Right atrium auricular region (tissue), 2 donors: Measurements from ENCODE around the gene SLC35B2. TPM values are rescaled to one million over a fixed set of nuclear protein-coding genes. Genes with fewer than 3 reads are reported as not detected.

Experiments
- DNase-seq: peaks from one replicate; pipeline ENCODE4 v3.0.0-alpha.2; 2019; ENCODE audit warnings: low spot score
- H3K27ac ChIP-seq, 2 donors: fragments of 200-600 bp; sonication (generic); 1 replicate in 1 of 2; 2 replicates in 1 of 2; pipeline ENCODE4 v1.5.1; 2016 to 2019
- H3K27me3 ChIP-seq, 2 donors: fragments of 200-600 bp; sonication (generic); one replicate each; pipeline versions ENCODE4 v1.5.1 to v1.6.0; 2017 to 2019
- H3K36me3 ChIP-seq: fragments of 200-600 bp; sonication (generic); one replicate; pipeline ENCODE4 v1.5.1; 2016
- H3K4me1 ChIP-seq, 2 donors: fragments of 200-600 bp; sonication (generic); one replicate each; pipeline versions ENCODE4 v1.5.1 to v1.6.0; 2017 to 2019
- H3K4me3 ChIP-seq, 2 donors: fragments of 200-600 bp; sonication (generic); 1 replicate in 1 of 2; 2 replicates in 1 of 2; pipeline ENCODE4 v1.5.1; 2017 to 2019; ENCODE audit warnings: mild to moderate bottlenecking in 1 of 2, moderate library complexity in 1 of 2
- H3K9me3 ChIP-seq, 2 donors: fragments of 200-600 bp; sonication (generic); one replicate each; pipeline ENCODE4 v1.5.1; 2019
- CTCF ChIP-seq, 2 donors: fragments of 200-600 bp; sonication (generic); IDR thresholded peaks; one replicate each; pipeline ENCODE4 v1.5.1; 2019; ENCODE audit warnings: antibody characterized with exemption in 2 of 2
- total RNA-seq, 2 donors: library from RNA; depleted of rRNA; stranded (reverse); fragments of >200 nt; gene quantifications; one replicate each; pipeline ENCODE4 v1.1.0, GENCODE V29; 2016

Gene SLC35B2
- total RNA-seq, 2 donors from 2014 or later = 23.0 to 23.7 TPM

GRCh38 chr6:44291841-44292240 is 34.5 kb upstream of the SLC35B2 start:
- no peak for TF ChIP-seq CTCF (IDR thresholded peaks at IDR 0.05)

GRCh38 chr6:44289726-44290260 is 32.5 kb upstream of the SLC35B2 start:
- Histone ChIP-seq H3K27me3 (peaks cover 0 to 6% of the 10 kb centered on the region in 2 donors), H3K36me3 (no peaks in the 10 kb centered on the region), H3K4me3 (no peak overlapping the region), H3K27ac (no peak overlapping the region), H3K4me1 (no peaks in the 10 kb centered on the region), H3K9me3 (no peaks in the 10 kb centered on the region)
- no peak for TF ChIP-seq CTCF (IDR thresholded peaks at IDR 0.05)
- DNase-seq = no peak

More at GRCh38 chr6:44291841-44292240, 34.5 kb upstream of the SLC35B2 start:
- Histone ChIP-seq H3K4me3 (no peak overlapping the region), H3K27me3 (peaks cover 7 to 13% of the 10 kb centered on the region in 2 donors), H3K4me1 (peaks cover 0 to under 1% of the 10 kb centered on the region in 2 donors), H3K27ac (no peak overlapping the region), H3K36me3 (no peaks in the 10 kb centered on the region), H3K9me3 (no peaks in the 10 kb centered on the region)
- no peak for DNase-seq

- no peak for DNase-seq
- Histone ChIP-seq H3K36me3 (no peaks in the 10 kb centered on the region), H3K4me3 (no peak overlapping the region), H3K27ac (no peak overlapping the region), H3K27me3 (no peaks in the 10 kb centered on the region), H3K4me1 (no peaks in the 10 kb centered on the region), H3K9me3 (no peaks in the 10 kb centered on the region)
- TF ChIP-seq CTCF (IDR thresholded peaks at IDR 0.05) = no peak
These were observed 29.4 kb upstream of the SLC35B2 start for GRCh38 chr6:44286747-44287146.

GRCh38 chr6:44286285-44286565 is 28.9 kb upstream of the SLC35B2 start:
- Histone ChIP-seq H3K4me3 (no peak overlapping the region), H3K36me3 (no peaks in the 10 kb centered on the region), H3K27me3 (no peaks in the 10 kb centered on the region), H3K4me1 (no peaks in the 10 kb centered on the region), H3K27ac (no peak overlapping the region), H3K9me3 (no peaks in the 10 kb centered on the region)
- TF ChIP-seq CTCF (IDR thresholded peaks at IDR 0.05) = no peak
- DNase-seq = no peak

GRCh38 chr6:44285552-44286284 is 28.4 kb upstream of the SLC35B2 start:
- no peaks in the 10 kb centered on the region for H3K27me3 ChIP-seq
- no peaks in the 10 kb centered on the region for H3K36me3 ChIP-seq

More at GRCh38 chr6:44285552-44286284, 28.4 kb upstream of the SLC35B2 start:
- TF ChIP-seq CTCF (IDR thresholded peaks at IDR 0.05) = no peak
- Histone ChIP-seq H3K4me1 (no peaks in the 10 kb centered on the region), H3K4me3 (no peak overlapping the region), H3K9me3 (no peaks in the 10 kb centered on the region), H3K27ac (no peak overlapping the region)
- DNase-seq = no peak
